Right lobe of liver (tissue), 6 donors: ENCODE results near the gene FAM227B. TPM values are rescaled to one million over a fixed set of nuclear protein-coding genes. Genes with fewer than 3 reads are reported as not detected.

ENCODE experiments used
- ATAC-seq, 4 donors: fragments of 200-7000 bp; cut with Tn5 transposase; one replicate each; pipeline ENCODE4 v1.9.1; 2020; ENCODE audit warnings: mild to moderate bottlenecking in 4 of 4, moderate library complexity in 4 of 4
- DNase-seq, 3 donors: peaks; one replicate each; pipeline ENCODE4 v3.0.0-alpha.2; 2020
- H3K27ac ChIP-seq, 3 donors: fragments of 200-600 bp; one replicate each; pipeline ENCODE4 v1.8.0; 2022
- H3K27me3 ChIP-seq, 2 donors: fragments of 200-600 bp; one replicate each; pipeline ENCODE4 v1.8.0; 2022
- H3K36me3 ChIP-seq, 4 donors: fragments of 200-600 bp; sonication (generic) in 1 of 4; one replicate each; pipeline versions ENCODE4 v1.5.1 to v1.8.0; 2017 to 2022; ENCODE audit warnings: control low read depth in 1 of 4
- H3K4me1 ChIP-seq, 4 donors: fragments of 200-600 bp; sonication (generic) in 1 of 4; one replicate each; pipeline versions ENCODE4 v1.5.1 to v1.8.0; 2017 to 2022; ENCODE audit warnings: control low read depth in 1 of 4
- H3K4me3 ChIP-seq, 3 donors: fragments of 200-600 bp; one replicate each; pipeline ENCODE4 v1.8.0; 2022
- H3K9me3 ChIP-seq, 4 donors: fragments of 200-600 bp; sonication (generic) in 1 of 4; one replicate each; pipeline versions ENCODE4 v1.5.1 to v1.8.0; 2017 to 2022; ENCODE audit warnings: control low read depth in 1 of 4
- POLR2A ChIP-seq: fragments of 450-650 bp; IDR thresholded peaks from one replicate; pipeline ENCODE4 v1.6.1; 2017; ENCODE audit warnings: antibody characterized with exemption, mild to moderate bottlenecking
- WGBS: methylation state at CpG from one replicate; pipeline ENCODE4 v1.1.6; 2018; ENCODE audit warnings: low coverage, low lambda C conversion rate; ENCODE audit not compliant: insufficient coverage; ENCODE audit errors: missing lambda C conversion rate; 5-methylcytosine and 5-hydroxymethylcytosine counted together
- intact Hi-C, 2 donors: fragments of 100-400 bp; cut with DNase I; formaldehyde crosslinking; loops; one replicate each; pipeline versions ENCODE4 v1.11.2 to v1.14.1; 2022
- total RNA-seq, 6 experiments: library from RNA; depleted of rRNA in 2 of 6; stranded (reverse); fragments of >200 nt in 2 of 6; fragmentation: NEBNext Ultra II Directional in 3 of 6; extraction: Animal tissue kit (Norgen Biotek cat#: 25700) in 3 of 6; gene quantifications; one replicate each; pipeline versions ENCODE4 v1.1.0 to v1.2.4, GENCODE V29; 2016 to 2023
- TF ChIP-seq, protein P1 (sequence below), 4 donors: fragments of 200-600 bp in 3 of 4; fragments of 450-650 bp in 1 of 4; IDR thresholded peaks; one replicate each; pipeline versions ENCODE4 v1.5.1 to v1.8.0; 2016 to 2022; ENCODE audit warnings: antibody characterized with exemption in 4 of 4, mild to moderate bottlenecking in 2 of 4
- donor health status: DM: no; HTN: yes; CAD: no.
- donor health status: DM: no; HTN: no; CAD: no.
- donor health status: DM: no; HTN: no; CAD: no.
- donor health status: DM: no; HTN: yes; CAD: no.
- donor health status: DM: no; HTN: yes; CAD: no.

Gene FAM227B
- total RNA-seq, 6 experiments from 2014 or later: 1.3 to 3.2 (median 2.0) TPM

DNA sequence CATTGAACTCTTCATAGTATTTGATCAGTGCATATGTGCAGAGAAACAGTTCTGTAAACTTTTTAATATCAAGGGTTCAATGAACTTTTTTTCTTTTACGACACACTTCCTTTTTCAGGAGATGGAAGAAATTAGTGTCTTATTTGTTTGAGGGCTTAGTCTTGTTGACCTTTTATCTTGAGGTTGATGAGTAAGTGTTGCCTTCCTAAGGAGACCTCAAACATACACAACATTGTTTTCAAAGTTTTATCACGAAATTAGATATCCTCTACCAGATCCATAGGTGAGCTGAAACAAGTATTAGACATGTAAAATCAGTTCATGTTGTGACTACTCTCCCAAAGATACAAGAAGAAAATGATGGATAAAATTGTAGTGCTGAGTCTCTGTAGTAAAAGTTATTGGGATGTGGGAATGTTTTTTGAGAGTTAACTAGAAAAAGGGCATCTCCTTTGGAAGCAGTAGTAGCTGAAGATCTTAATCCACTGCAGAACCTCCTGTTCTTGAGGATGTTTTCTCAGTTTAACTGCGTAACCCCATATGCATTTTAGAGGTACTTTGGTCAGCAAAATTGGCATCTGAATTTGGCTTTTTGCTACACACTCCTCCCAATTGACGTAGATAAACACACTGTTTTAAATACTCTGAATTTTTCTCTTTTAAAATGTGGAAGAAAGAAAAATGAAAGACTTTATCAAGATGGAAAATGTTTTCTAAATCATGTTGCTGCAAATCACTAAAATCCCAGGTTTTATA, 333.8 kb downstream of the FAM227B start:
- H3K4me1 ChIP-seq: no peaks in the 10 kb centered on the region
- no peak overlapping the region for H3K4me3 ChIP-seq
- no peak for TF ChIP-seq POLR2A
- TF ChIP-seq, protein P1, sequence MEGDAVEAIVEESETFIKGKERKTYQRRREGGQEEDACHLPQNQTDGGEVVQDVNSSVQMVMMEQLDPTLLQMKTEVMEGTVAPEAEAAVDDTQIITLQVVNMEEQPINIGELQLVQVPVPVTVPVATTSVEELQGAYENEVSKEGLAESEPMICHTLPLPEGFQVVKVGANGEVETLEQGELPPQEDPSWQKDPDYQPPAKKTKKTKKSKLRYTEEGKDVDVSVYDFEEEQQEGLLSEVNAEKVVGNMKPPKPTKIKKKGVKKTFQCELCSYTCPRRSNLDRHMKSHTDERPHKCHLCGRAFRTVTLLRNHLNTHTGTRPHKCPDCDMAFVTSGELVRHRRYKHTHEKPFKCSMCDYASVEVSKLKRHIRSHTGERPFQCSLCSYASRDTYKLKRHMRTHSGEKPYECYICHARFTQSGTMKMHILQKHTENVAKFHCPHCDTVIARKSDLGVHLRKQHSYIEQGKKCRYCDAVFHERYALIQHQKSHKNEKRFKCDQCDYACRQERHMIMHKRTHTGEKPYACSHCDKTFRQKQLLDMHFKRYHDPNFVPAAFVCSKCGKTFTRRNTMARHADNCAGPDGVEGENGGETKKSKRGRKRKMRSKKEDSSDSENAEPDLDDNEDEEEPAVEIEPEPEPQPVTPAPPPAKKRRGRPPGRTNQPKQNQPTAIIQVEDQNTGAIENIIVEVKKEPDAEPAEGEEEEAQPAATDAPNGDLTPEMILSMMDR (IDR thresholded peaks at IDR 0.05): no peak
- WGBS: 67% methylated on average over 4 of the region's 4 CpGs
- H3K27ac ChIP-seq: no peak overlapping the region
- DNase-seq (no peak), ATAC-seq (no peak)
- H3K36me3 ChIP-seq: peaks cover 0 to 5% (median 1%) of the 10 kb centered on the region in 4 donors
- H3K27me3 ChIP-seq: no peaks in the 10 kb centered on the region
- intact Hi-C loops: no loop called here
- H3K9me3 ChIP-seq: no peaks in the 10 kb centered on the region

- DNase-seq: no peak
- ATAC-seq: no peak
- H3K27ac ChIP-seq: no peak overlapping the region
- H3K4me3 ChIP-seq: no peak overlapping the region
- intact Hi-C loops: no loop called here
- H3K36me3 ChIP-seq: peaks cover 0 to 3% (median 0%) of the 10 kb centered on the region in 4 donors
- WGBS: 85% methylated on average over 1 of the region's 1 CpG
- no peaks in the 10 kb centered on the region for H3K9me3 ChIP-seq
- no peaks in the 10 kb centered on the region for H3K4me1 ChIP-seq
- H3K27me3 ChIP-seq: no peaks in the 10 kb centered on the region
- TF ChIP-seq, protein P1 (IDR thresholded peaks at IDR 0.05): no peak
- TF ChIP-seq POLR2A: no peak
Observed at GRCh38 chr15:49282366-49282765, 338.3 kb downstream of the FAM227B start.

GRCh38 chr15:49279521-49280456, 340.8 kb downstream of the FAM227B start:
- Histone ChIP-seq H3K9me3 (no peaks in the 10 kb centered on the region), H3K27ac (no peak overlapping the region), H3K4me3 (no peak overlapping the region), H3K4me1 (peaks cover 0 to 3% (median 0%) of the 10 kb centered on the region in 4 donors), H3K27me3 (no peaks in the 10 kb centered on the region), H3K36me3 (peaks cover 0 to 3% (median 0%) of the 10 kb centered on the region in 4 donors)
- intact Hi-C loops: no loop called here
- ATAC-seq: no peak
- WGBS: 97% methylated on average over 4 of the region's 4 CpGs
- no peak for DNase-seq
- TF ChIP-seq POLR2A: no peak
- TF ChIP-seq, protein P1 (IDR thresholded peaks at IDR 0.05): no peak

- Histone ChIP-seq H3K27me3 (no peaks in the 10 kb centered on the region), H3K9me3 (no peaks in the 10 kb centered on the region), H3K27ac (no peak overlapping the region), H3K4me3 (no peak overlapping the region), H3K4me1 (peaks cover 0 to 3% (median 0%) of the 10 kb centered on the region in 4 donors), H3K36me3 (peaks cover 0 to 3% (median 0%) of the 10 kb centered on the region in 4 donors)
- ATAC-seq (no peak), DNase-seq (no peak)
- intact Hi-C loops: no loop called here
- no peak for TF ChIP-seq POLR2A
- TF ChIP-seq, protein P1 (IDR thresholded peaks at IDR 0.05): no peak
- 97% methylated on average over 5 of the region's 5 CpGs for WGBS
Observed at GRCh38 chr15:49278751-49279150, 341.9 kb downstream of the FAM227B start.

Other genes with a start within 250 kb of the FAM227B start
- gene FGF7, start 197.6 kb downstream of the FAM227B start, total RNA-seq: 1 to 10 TPM in 1 of 6 experiments, under 1 TPM in 5; 0.09 to 1.0 (median 0.36) TPM
- gene DTWD1, start 230 bp upstream of the FAM227B start, total RNA-seq: 10 to 100 TPM in 2 of 6 experiments, 1 to 10 TPM in 4; 7.5 to 11.7 (median 8.9) TPM